HG03025 (cell line): ENCODE data around the gene GABRG1.

Experiments
- ATAC-seq: cut with Tn5 transposase; IDR thresholded peaks from one replicate; pipeline ENCODE4 v1.9.1; 2021; ENCODE audit warnings: mild to moderate bottlenecking, moderate library complexity; ENCODE audit not compliant: unreplicated experiment, low FRiP score

The GABRG1 gene

DNA sequence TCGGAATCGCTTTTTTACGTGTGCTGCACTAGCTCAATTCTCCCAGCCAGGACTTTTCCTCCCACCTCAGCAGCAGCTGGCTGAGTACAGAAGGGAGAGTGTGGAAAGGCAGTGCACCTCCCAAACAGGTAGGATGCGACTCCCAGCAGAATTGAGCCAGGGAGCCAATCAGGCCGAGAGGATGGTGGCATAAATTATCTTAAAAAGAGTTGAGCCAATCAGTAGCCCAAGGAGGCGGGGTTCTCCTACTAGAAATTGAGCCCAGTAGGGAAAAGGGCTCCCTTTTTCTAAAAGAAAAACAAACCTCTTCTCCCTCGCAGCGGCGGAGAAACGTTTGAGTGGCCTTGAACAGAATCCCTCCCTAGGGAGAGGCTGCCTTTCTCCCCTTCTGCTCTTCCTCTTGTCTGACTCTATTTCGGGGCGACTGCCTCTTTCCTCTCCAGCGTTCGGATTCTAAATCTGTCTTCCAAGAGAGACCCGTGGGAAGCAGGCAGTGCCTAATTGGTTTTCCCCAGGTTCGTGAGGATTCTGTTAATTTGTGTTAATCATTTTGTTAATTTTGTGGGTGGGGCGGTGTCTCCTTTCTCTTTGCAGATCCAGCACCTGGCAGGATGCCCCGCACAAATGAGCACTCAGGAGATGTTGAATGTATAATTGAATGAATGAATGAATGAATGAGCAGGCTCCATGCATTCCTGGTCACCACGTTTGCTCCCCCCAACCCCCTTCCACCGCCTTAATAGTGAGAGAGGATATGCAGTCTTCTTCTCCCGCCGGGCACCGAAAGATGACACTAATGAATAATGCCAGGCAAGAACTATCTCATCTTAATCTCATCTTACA, at the start of gene GABRG1:
Gene GABRG1 (minus strand): TSS at position 142 of the 843 bp plus-strand sequence. CDS start 141 bp downstream, at position 1.
- no peak for ATAC-seq

DNA sequence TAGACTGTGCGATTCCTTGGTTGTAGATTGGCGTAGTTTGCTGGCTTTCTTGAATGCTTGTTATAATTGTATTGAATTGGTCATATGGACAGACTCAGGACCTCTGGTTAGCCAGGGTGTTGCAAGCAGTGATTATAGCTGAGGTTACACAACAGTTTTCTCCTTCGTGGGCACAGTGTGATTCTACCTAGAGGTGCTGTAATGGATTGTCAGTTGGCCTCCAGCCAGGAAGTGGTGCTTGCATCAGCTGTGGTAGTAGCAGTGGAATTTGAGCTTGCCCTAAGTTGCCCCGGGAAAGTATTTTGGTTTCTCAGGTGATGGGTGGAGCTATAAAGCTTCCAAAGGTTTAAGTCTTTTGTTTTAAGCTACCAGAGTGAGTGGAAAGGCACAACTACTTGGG, 23.1 kb upstream of the GABRG1 start:
- no peak for ATAC-seq

DNA sequence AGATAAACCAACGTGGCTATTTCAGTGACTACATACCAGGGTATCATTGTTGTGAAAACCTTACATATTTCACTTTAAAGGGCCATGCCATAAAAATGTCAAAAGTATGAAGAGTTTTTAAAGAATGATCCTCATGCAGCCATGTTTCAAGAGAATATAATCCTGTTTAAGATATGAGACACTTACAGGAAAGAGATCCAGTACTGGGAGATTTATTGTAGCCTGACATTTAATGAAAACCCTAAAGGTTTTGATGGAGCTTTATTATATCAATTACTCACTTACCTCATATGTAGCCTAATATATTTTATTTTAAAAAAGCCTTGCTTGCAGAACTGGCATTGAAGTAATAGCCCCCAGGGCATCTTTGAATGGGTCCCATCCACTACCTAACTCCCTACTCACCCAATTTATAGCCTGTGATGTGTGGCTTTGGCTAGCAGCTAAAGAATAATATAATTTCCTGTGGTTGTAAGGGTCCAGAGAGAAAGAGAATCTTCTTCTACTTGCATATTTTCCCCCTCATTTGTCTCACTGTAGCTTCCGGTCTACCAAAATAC, 7.7 kb upstream of the GABRG1 start:
- no peak for ATAC-seq

DNA sequence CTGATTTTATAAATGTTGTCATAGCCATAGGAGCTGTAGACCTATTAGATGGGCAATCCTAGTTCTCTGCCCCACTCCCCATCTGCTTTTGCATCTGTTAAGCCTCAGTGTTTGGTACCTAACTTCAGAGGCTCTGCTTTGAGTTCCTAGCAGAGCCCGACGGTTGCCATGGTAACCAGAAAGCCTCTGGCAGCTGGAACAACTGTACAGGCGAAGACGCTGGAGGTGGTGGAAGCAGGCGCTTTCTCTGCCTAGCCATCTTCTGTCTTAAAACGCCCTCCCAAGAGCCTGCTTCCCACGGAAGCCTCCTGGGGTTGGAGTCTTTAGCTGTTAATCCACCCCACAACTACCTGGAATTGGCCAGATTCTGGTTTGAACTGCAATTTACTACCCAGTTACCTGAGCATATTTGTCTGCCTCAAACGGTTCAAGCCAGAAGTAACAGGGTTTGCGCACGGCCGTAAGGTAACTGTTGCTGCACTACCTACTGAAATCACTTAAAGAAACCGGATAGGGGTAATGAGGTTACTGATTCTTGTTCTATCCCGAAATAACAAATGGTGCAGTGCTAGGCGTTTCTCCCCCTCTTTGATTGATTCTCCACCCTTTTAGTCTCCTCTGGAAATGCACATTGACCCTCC, 1.0 kb upstream of the GABRG1 start:
- ATAC-seq: no peak

DNA sequence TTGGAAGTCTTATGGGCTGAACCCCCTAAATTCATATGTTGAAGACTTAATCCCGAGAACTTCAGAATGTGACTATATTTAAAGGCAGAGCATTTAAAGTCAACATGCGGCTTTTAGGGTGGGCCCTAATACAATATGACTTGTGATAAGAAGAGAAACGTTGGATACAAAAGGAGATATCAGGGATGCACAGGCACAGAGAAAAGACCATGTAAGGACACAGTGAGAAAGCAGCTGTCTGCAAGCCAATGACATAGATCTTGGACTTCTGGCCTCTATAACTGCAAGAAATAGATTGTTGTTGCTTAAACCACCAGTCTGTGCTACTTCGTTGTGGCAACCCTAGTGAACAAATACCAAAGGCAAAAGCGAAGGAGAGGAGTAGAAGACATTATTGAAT, 42.2 kb downstream of the GABRG1 start:
- ATAC-seq: no peak

DNA sequence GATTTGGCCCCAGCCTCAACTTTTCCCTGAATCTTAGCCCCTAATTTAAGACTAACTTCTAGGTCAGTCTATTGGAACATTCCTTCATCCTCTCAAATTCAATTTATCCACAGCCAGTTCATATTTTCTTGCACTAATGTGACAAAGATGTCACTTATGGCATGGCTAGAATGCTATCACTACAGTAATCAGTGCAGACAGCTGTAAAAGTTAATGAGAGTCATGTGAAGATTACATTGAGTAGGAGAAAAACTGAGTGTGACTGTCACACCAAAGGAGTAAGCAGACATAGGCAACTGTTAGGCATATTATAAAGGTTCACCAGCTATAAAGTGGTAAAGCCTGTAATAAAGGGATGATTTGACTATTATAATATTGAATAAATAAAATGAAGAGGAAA, 42.6 kb downstream of the GABRG1 start:
- no peak for ATAC-seq

DNA sequence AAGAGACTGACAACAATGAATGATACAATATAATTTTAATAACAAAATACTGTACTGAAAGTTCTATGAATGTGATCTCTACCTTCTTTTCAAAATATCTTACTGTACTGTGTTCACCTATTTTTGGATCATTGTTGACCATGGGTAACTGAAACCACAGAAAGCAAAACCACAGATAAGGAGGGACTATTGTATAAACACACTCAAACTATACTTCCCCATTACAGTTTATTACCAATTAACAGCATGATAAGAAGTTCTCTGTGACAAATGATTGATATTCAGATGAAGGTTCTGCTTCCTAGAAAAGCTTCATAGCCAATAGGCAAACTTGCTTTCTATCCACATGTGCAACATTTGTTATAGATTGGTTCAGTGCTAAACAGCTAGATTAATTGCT, 50.1 kb downstream of the GABRG1 start:
- no peak for ATAC-seq

DNA sequence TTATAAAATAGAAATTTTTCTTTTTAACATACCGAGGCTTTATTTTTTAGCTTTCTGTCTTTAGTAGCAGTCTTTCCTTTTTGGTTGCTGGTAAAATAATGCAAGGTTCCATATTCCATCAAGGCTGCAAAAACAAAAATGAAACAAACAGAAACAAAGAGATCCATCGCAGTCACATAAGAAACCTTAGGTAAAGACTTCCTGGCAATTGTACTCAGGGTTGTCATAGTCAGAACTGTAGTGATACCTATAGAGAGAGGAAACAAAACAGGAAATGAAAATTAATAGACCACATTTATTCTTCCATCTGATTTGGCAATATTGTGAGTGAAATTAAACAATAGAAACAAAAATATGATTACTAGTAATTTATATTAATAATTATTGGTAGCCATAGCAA, 72.5 kb downstream of the GABRG1 start:
- no peak for ATAC-seq

DNA sequence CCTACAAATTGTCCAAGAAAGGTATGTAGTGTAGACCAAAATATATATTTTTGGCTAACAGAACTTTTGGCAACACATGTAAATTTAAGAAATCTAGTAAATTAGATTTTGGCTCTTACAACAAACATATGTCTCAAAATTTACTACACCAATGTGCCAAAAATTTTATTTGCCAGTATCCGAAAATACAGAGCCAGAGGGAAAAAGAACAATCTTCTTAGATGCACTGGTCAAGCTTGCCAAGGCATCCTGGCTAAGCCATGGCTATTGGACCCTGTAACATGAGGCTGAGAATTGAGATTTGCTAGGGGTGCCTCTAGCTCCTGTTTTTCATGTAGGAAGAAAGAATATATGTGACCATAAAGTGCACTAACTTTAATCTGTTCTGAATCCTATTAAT, 91.8 kb downstream of the GABRG1 start:
- no peak for ATAC-seq

DNA sequence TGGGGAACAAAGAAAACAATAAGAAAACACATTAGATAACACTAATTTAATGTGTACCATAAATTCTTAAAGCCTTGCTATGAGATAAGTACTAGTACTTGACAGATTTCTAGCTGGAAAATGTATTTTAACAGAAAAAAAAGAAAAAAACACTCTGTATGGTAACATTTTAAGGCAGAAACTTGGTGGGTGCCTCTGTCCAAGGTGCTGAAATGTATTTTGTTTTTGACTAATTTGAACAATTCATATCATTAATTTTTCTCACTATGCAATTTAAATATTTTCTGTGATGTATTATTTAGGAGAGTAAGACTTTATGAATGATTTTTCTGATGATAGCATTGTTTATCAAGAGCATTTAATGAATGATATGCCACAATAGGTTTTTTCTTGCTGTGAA, 107.5 kb downstream of the GABRG1 start:
- ATAC-seq: no peak

DNA sequence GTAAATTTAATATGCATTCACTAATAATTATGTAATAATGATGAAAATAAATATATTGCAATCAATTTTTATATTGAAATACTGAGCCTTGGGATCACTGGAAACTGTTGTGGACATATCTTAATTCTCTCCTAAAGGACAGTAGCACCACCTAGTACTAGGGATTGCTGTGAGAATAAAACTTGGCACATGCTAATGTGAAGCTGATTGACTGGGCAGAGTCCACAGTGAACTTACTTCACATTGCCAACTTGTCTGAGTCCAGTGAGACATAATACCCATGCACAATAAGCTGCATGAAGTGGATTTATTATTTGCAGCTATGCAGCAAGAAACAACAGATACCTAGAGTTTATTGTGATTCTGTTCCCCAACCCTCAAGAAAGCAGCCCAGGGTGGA, 131.1 kb downstream of the GABRG1 start:
- no peak for ATAC-seq

DNA sequence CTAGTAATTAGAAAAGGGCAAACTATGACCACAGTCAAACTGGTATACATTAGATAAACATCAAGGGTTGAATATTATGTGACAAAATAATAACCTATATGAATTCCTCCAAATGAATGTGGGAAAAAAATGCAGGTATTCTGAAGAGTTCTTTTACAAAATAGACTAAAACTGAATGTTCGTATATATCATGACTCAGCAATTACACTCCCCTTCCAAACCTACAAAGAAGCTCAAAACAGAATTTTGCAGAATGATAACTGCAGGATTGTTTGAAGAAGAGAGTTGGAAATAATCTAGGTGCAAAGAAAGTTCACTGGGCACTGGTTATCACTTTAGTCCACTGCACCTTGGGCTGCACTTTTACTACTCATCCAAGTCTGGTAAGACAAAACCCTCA, 134.1 kb downstream of the GABRG1 start:
- ATAC-seq: no peak

DNA sequence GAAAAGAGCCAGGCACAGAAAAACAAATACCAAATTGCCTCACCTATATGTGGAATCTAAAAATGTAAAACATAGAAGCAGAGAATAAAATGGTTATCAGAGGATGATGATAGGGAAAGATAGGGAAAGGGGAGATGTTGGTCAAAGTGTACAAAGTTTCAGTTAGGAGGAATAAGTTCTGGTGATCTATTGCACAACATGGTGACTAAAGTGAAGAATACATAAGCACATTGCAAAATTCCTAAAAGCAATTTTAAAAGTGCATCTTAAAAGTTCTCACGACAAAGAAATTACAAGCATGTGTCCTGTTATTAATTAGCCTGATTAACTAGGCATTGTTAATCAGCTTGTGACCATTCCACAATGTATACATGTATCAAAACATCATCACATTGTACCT, 136.0 kb downstream of the GABRG1 start:
- no peak for ATAC-seq
